Measurements from ENCODE around the gene CRYBG1.
"Not testable (repeated sequence)": the region's sequence is repeated elsewhere in the genome, so short reads cannot be mapped to it uniquely, and the experiment has no call there.

The CRYBG1 gene

GRCh38 chr6:106530026-106530425, 169.5 kb downstream of the CRYBG1 start:
- DNase-seq: no peak

DNA sequence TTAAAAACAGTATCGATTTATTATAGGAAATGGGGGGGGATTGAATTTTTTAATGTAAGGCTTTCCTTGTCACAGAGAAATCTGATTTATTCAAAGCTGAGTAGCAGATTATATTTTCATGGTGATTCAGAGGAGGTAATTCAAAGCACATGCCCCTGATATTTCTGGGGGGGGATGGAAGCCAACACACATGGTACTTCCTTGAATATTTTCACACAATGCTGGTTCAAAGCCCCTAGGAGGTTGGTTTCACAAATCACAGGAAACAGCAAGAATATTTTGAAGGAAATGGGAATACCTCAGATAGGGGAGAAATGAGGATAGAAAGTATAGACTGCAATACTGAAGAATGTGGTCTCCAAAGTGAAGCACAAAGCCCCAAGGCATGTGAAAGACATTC, 170.0 kb downstream of the CRYBG1 start:
- DNase-seq: no peak

- DNase-seq: no peak
Measured at GRCh38 chr6:106533054-106533453, 172.5 kb downstream of the CRYBG1 start.

DNA sequence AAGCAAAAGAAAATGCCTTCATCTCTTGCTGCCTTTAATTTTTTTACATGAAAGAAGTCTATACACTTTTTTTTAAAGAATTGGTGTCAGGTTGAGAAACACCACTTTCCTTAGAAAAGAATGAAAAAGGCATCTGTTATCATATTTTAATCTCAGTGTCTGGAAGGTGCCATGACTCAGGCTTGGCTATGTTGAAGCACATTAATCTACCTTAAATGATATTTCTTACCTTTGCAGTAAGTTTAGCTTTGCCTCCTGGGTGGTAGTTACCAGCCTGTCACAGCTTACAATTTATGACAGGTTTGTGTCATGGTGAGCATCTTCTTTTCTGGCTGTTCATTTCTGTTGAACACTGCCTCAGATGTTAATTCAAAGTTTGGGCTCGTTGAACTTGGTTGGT, 173.5 kb downstream of the CRYBG1 start:
- no peak for DNase-seq

DNA sequence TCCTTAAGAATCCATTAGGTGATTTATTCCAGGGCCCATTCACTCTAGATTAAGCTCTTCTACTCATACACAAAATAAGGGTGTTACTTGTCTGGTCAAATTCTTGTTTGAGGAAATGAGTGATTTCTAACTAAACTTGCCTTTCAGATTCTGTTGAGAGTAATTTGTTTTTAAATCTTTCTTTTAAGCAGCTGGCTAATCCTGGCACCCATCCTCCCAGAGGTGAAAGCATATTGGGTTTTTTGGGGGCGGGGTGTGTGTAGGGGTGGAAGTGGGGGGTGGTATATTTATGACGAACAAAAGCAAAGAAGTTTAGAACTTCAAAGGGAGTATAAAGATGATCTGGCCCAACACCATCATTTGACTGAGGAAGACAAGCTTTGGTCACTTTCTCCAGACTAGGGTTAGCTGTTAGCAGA, 174.1 kb downstream of the CRYBG1 start:
- DNase-seq: no peak

DNA sequence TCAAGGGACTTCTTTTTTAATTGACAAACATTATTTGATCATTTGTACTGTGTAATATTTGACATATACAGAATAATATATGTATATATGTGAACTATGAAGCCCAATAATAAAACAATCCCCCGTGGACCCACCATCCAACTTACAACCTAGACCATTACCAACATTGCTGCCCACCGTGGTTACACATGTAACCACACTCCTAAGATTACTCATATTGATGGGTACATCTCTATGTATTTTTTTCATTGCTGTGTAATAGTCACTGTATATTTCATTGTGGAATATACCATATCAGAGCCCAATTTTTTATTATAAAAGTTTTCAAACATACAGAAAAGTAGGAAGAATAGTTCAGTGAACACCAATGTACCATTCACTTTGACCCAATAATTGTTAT, 174.5 kb downstream of the CRYBG1 start:
- no peak for DNase-seq

DNA sequence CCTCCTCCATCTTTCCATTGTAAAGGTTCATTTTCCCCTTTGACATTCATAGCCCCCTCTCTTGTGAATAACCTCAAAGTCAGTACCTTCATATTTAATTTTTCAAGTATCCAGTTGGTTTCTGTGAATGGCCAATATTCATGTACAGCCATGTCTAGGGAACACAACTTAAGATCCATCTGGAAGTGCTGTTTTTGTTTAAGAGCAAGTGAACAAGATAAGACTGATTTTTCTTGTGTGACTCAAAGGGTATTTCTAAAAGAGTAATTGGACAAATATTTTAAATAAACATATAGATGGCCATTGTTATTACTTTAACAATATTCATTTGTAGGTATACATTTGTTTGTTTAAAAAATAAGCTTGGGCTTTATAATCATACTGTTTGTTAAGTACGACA, 175.8 kb downstream of the CRYBG1 start:
- no peak for DNase-seq

DNA sequence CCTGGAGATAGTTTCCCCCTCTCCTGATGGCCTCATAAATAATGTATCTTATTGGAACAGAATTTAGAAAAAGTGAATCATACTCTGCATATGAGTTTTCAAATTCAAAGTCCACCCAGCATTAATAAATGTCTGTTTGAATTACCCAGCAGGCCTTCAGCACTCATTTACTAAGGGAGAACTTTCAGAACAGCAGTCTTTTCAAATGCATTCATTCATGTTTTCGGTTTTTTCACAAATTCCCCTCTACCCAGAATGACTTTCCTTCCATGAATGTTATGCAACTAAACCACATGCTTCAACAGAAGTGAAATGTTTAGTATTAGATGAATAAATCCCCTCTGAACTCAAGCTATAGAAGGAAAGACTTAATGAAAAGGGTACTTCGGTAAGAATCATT, 176.3 kb downstream of the CRYBG1 start:
- DNase-seq: no peak

- DNase-seq: no peak
Measured at GRCh38 chr6:106537662-106538061, 177.1 kb downstream of the CRYBG1 start.

- no peak for DNase-seq
Measured at GRCh38 chr6:106538145-106538544, 177.6 kb downstream of the CRYBG1 start.

GRCh38 chr6:106539936-106540335, 179.4 kb downstream of the CRYBG1 start:
- DNase-seq: no peak

GRCh38 chr6:106540432-106540831, 179.9 kb downstream of the CRYBG1 start:
- no peak for DNase-seq

DNA sequence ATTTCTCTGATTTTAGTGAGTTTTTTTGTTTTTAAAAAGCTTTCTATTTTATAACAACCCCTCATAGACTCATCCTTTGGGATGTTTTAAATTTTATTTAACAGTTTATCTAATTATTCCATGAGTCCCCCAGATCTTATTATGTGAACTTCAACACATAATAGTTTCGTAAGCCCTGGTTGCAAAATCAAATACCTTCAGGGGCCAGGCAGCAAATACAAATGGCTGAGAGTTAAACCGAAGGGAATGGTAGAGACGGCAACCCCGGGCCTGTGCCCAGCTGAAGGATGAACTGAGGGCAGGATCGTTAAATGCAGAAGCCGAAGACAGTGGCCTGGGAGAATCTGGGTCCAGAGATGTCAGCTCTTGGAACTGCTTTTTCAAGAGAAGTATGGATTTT, 180.4 kb downstream of the CRYBG1 start:
- no peak for DNase-seq

DNA sequence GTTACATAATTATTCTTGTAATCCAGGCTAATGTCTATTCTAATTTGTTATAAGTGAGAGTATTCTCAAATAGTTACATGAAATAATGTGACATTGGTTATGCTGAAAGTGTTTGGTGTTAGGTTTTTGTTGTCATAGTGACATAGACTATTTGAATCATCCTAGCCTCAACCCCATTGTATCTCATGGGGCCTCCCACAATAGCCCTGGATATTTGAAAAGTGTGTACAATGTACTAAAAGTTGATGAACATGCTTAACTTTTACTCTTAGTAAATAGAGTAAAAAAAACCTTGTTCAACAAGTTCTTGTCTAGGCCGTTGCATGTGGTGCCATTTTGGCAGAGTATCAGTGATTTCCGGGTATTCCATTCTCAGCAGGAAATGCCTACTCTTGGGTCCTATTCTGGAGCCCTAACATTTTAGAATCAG, 185.8 kb downstream of the CRYBG1 start:
- DNase-seq: no peak

DNA sequence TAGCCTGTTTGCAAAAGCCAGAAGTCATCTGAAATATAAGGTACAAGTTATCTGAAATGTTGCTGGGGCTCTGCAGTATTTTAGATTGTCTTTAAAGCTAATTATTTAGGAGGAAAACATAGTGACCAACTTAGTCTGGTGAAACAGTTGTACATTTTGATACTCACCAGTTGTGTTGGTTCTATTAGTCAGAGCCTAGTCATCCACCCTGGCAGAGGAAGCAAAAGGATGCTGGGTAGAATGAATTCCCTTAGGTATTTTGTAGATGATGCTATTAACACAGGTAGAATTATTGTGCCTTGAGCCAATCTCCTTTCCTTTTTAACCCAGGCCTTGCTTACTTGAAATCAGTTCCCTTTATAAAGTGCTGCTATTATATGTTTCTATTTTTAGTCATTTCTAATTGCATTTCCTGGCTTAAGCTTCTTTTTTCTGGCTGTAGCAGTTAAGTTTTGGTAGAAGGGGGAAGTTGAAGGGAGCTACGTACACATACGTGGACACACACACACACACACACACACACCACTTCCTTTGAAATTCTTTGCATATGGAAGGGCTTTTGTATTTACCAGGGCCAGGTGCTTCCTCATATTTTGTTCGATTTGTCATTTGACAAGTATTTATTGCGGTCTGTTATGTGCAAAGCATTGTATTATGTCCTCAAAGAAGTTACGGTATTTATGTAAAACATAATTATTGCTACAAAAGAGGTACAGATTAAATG, 186.3 kb downstream of the CRYBG1 start:
- DNase-seq: no peak

DNA sequence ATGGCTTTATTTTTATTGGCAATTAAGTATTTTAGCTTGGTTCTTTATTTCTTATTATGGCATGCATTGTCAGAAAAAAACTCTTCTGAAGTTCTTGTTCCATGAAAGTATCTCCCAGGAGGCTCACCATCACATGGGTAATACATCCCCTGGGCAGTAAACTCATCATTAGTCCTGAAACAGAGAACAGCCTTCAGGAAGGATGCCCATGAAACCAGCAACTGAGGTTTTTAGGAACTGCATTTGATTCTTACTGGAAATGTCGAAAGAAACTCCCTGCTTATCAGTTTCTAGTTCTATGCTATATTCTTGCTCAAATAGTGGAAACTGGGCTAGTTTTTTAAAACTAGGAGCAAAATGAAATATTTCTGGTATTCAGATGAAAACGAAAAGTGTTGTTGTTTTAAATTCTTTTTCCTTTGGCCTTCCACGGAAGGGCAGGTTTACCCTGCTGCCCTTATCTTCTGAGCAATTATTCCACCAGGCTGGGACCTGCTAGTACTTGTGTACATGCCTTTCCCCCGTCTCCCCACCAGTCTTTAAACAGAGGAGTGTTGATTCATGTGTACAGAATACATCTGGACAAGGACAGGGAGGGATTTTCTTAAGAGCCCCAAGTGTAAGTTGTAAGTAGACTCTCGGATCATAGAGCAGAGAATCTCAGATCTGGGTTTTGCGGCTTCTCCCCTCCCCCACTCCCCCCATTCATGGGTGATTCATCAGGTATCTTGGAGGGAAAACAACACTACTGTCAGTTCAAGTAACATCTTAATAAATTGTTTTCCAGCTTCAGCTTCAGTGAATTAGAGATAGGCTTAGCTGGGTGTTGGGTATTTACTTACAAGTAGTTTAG, 187.3 kb downstream of the CRYBG1 start:
- no peak for DNase-seq

- DNase-seq: not testable (repeated sequence)
Measured at GRCh38 chr6:106548926-106549455, 188.5 kb downstream of the CRYBG1 start.

GRCh38 chr6:106549521-106549920, 189.0 kb downstream of the CRYBG1 start:
- DNase-seq: no peak

GRCh38 chr6:106551155-106551554, 190.6 kb downstream of the CRYBG1 start:
- no peak for DNase-seq

DNA sequence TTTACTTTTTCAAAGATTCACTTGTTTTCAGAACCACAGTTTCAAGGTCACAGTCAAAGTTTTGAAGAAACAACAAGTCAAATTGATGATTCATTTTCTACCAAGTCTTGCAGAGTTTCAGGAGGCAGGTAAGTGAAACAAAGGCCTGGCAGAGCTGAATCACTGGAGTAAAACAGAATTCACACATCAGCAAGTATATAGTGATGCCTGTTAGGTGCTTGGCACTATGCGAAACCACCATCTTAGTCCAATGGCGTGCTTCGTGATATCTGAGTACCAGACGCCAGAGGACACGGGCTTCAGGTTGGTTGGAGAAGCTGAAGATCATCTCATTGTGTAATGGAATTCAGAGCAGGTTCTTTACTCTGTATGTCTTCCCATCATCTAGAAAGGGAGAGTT, 192.9 kb downstream of the CRYBG1 start:
- no peak for DNase-seq

DNA sequence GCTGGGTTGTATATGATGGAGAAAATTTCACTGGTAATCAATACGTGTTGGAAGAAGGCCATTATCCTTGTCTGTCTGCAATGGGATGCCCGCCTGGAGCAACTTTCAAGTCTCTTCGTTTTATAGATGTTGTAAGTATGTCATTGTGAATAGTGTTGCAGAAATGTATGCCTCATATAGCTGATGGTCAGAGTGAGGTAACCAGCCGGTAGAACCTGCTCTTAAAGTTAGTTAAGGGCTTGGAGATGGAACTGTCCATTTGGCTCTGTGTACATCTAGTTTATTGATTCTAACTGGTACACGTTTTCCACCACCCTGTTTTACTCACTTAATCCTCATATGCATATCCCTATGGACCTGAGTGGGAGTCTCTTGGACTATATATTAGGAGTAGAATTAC, 195.2 kb downstream of the CRYBG1 start:
- no peak for DNase-seq

DNA sequence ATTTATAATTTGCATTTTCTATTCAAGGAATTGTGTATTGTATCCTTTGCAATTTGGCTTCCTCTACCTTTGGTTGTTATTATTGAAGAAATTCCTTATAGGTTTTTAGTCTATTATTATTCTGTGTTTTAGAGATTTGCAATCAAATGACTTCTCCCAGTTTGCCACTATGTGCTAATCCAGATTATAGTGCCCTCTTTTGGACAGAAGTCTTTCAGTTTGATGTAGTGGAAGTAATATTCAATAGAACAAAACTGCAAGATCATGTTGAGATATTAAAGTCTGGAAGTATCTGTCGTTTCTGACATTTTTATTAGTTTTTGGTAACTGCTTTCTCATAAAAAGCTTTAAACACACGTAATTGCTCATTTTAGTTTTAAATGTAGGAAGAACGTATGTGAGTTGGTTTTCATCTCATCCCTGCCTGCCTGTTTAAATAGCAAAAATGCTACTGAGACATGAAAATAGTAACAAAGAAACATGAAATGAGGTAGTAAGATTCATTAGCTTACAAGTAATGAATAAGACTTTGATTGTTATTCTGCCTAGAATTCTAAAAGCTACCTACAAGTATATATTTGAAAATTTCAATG, 195.9 kb downstream of the CRYBG1 start:
- DNase-seq: no peak

DNA sequence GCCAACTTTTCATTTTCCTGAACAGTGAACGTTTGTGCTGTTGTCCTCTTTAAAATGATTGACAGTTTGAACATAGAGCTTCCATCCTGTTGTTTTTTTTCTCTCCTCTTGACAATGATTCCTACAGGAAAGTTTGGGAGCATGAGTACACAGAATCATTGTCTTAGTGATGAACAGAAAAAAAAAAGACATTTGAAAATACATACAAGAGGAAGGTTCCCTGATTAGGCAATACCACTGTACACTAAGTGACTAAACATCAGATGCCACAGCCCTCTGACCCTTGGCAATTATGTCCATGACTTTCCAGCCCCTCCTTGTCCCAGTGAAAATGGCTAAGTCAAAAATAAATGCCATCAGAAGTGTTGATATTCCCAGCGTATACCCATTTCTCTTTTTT, 197.3 kb downstream of the CRYBG1 start:
- no peak for DNase-seq

GRCh38 chr6:106558364-106558763, 197.8 kb downstream of the CRYBG1 start:
- no peak for DNase-seq
